Measurements from ENCODE around the gene KLHL22. TPM values are rescaled to one million over a fixed set of nuclear protein-coding genes. Genes with fewer than 3 reads are reported as not detected.

KLHL22 gene
- total RNA-seq, 1 experiment from 2014 or later = 14.8 TPM

DNA sequence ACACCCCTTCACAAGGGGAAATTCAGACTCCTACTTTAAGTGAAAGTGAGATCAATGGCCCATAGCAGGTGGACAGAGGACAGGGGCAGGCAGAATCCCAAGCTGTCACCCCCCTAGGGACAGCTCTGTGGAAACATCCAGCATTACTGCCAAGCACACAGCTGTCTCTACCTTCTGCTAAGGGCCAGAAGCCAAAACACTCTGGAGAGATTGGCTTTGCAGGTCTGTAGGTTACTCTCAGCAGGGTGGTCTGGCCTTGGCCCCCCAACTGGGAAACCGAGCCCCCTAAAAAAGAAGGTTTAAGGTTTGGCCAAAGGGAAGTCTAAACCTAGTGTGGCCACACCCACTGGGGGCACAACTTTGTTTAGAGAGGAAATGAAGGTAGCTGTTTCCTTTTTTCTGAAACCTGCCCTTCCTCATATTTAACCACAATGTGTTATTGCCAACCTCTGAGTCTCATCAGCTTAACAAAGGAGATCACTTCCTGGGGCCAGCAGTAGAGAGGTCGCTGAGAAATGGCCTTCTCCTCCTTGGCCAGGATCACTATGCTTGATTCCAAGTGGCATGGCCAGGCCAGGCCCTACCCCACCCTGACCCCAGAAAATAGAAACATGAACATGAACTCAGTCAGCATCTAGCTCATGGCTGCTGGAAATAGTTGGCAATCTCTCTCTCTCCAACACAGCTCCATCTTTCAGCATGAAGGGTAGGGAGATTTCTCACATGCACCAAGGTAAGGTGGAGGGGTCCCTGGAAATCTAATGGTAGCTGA, 32.1 kb downstream of the KLHL22 start:
- ATAC-seq (no peak), DNase-seq (no peak)
- Histone ChIP-seq H3F3A (ENCODE audit: low read length, unreplicated experiment) (no peaks in the 10 kb centered on the region), H3K9me3 (ENCODE audit: low read length) (no peaks in the 10 kb centered on the region), H3K27me3 (ENCODE audit: low read length) (no peaks in the 10 kb centered on the region), H3K4me3 (ENCODE audit: low read length) (no peak overlapping the region), H3K36me3 (ENCODE audit: low read depth, low read length) (no peaks in the 10 kb centered on the region), H3K4me1 (ENCODE audit: insufficient read depth, low read length) (no peaks in the 10 kb centered on the region), H3K9ac (ENCODE audit: low read length) (no peak overlapping the region), H2AFZ (ENCODE audit: low read length) (no peak overlapping the region), H4K20me1 (ENCODE audit: low read length) (no peaks in the 10 kb centered on the region), H3K27ac (ENCODE audit: low read length) (no peak overlapping the region), H3K79me2 (ENCODE audit: low read length) (no peaks in the 10 kb centered on the region), H3K4me2 (ENCODE audit: low read length) (no peak overlapping the region), H3K9me2 (replicated peaks; ENCODE audit: low read length) (no peaks in the 10 kb centered on the region)
- BruUV-seq (replicated peaks) = no TSS peak
- ChIA-PET CTCF (no interaction called here), POLR2A (ENCODE audit: unreplicated experiment) (no interaction called here)
- TF ChIP-seq, protein P1, sequence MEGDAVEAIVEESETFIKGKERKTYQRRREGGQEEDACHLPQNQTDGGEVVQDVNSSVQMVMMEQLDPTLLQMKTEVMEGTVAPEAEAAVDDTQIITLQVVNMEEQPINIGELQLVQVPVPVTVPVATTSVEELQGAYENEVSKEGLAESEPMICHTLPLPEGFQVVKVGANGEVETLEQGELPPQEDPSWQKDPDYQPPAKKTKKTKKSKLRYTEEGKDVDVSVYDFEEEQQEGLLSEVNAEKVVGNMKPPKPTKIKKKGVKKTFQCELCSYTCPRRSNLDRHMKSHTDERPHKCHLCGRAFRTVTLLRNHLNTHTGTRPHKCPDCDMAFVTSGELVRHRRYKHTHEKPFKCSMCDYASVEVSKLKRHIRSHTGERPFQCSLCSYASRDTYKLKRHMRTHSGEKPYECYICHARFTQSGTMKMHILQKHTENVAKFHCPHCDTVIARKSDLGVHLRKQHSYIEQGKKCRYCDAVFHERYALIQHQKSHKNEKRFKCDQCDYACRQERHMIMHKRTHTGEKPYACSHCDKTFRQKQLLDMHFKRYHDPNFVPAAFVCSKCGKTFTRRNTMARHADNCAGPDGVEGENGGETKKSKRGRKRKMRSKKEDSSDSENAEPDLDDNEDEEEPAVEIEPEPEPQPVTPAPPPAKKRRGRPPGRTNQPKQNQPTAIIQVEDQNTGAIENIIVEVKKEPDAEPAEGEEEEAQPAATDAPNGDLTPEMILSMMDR (conservative IDR thresholded peaks at IDR 0.05; ENCODE audit: low read depth, low read length) = no peak
- TF ChIP-seq EZH2phosphoT487 (IDR thresholded peaks at IDR 0.05; ENCODE audit: borderline replicate concordance, low read length) (no peak), EZH2 (IDR thresholded peaks at IDR 0.05; ENCODE audit: low read length, unreplicated experiment) (no peak)
- intact Hi-C loops (cut with micrococcal nuclease) = no loop called here

DNA sequence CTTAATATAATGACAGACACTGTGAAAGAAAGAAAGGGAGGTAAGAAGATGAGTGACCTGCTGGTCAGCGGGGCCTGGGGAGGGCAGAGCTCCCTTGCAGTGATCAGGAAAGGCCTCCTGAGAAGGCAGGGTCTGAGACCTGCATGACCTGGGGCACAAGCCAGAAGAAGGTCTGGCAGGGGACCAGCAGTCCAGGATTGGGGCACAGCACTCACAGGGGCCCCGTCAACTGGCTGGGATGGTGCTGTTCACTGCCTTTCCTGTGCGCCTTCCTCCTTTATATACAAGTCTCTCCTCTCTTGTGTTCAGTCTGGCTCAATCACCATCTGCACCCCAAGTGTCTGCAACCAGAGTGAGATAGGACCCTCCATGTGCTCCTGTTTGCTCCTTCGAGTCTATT, 35.7 kb downstream of the KLHL22 start:
- no peak for TF ChIP-seq EZH2phosphoT487 (IDR thresholded peaks at IDR 0.05; ENCODE audit: borderline replicate concordance, low read length)
- TF ChIP-seq, protein P1 (conservative IDR thresholded peaks at IDR 0.05; ENCODE audit: low read depth, low read length) = no peak
- TF ChIP-seq EZH2 (IDR thresholded peaks at IDR 0.05; ENCODE audit: low read length, unreplicated experiment) = no peak
- DNase-seq (no peak), ATAC-seq (no peak)
- Histone ChIP-seq H3K4me2 (ENCODE audit: low read length) (no peak overlapping the region), H3K9ac (ENCODE audit: low read length) (no peak overlapping the region), H3K79me2 (ENCODE audit: low read length) (no peaks in the 10 kb centered on the region), H2AFZ (ENCODE audit: low read length) (no peak overlapping the region), H3K27ac (ENCODE audit: low read length) (no peak overlapping the region), H3F3A (ENCODE audit: low read length, unreplicated experiment) (no peaks in the 10 kb centered on the region), H3K9me3 (ENCODE audit: low read length) (no peaks in the 10 kb centered on the region), H3K27me3 (ENCODE audit: low read length) (no peaks in the 10 kb centered on the region), H4K20me1 (ENCODE audit: low read length) (no peaks in the 10 kb centered on the region), H3K4me3 (ENCODE audit: low read length) (no peak overlapping the region), H3K9me2 (replicated peaks; ENCODE audit: low read length) (no peaks in the 10 kb centered on the region), H3K4me1 (ENCODE audit: insufficient read depth, low read length) (no peaks in the 10 kb centered on the region), H3K36me3 (ENCODE audit: low read depth, low read length) (no peaks in the 10 kb centered on the region)
- no TSS peak for BruUV-seq (replicated peaks)
- intact Hi-C loops (cut with micrococcal nuclease) = no loop called here
- POLR2A ChIA-PET (ENCODE audit: unreplicated experiment) = no interaction called here
- CTCF ChIA-PET = no interaction called here

DNA sequence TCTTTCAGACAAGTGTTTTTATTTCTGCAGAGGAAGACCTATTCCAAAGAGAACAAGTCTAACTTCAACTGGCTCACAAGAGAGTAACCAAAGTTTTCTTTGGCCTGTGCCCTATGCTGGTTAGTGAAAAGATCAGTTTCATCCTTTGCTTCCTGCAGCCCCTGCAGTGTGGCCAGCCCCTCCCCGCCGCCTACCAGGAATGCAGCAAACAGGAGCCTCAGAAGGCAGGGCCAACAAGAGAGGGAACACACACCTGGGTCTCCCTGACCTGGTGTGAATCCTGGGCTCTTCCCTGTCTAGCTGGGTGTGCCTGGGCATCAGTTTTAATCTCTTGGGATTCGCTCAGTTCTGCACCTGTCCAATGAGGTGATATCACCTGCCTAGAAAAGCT, 36.4 kb downstream of the KLHL22 start:
- Histone ChIP-seq H4K20me1 (ENCODE audit: low read length) (no peaks in the 10 kb centered on the region), H3K4me2 (ENCODE audit: low read length) (no peak overlapping the region), H3K4me3 (ENCODE audit: low read length) (no peak overlapping the region), H3K9me3 (ENCODE audit: low read length) (no peaks in the 10 kb centered on the region), H3K9ac (ENCODE audit: low read length) (no peak overlapping the region), H2AFZ (ENCODE audit: low read length) (no peak overlapping the region), H3K27me3 (ENCODE audit: low read length) (no peaks in the 10 kb centered on the region), H3F3A (ENCODE audit: low read length, unreplicated experiment) (no peaks in the 10 kb centered on the region), H3K36me3 (ENCODE audit: low read depth, low read length) (no peaks in the 10 kb centered on the region), H3K27ac (ENCODE audit: low read length) (no peak overlapping the region), H3K9me2 (replicated peaks; ENCODE audit: low read length) (no peaks in the 10 kb centered on the region), H3K79me2 (ENCODE audit: low read length) (no peaks in the 10 kb centered on the region), H3K4me1 (ENCODE audit: insufficient read depth, low read length) (no peaks in the 10 kb centered on the region)
- CTCF ChIA-PET = no interaction called here
- DNase-seq (no peak), ATAC-seq (no peak)
- TF ChIP-seq EZH2 (IDR thresholded peaks at IDR 0.05; ENCODE audit: low read length, unreplicated experiment) (no peak), EZH2phosphoT487 (IDR thresholded peaks at IDR 0.05; ENCODE audit: borderline replicate concordance, low read length) (no peak)
- TF ChIP-seq, protein P1 (conservative IDR thresholded peaks at IDR 0.05; ENCODE audit: low read depth, low read length) = no peak
- POLR2A ChIA-PET (ENCODE audit: unreplicated experiment) = no interaction called here
- no TSS peak for BruUV-seq (replicated peaks)
- intact Hi-C loops (cut with micrococcal nuclease) = no loop called here

All from PC-3 (cell line).